Right lobe of liver (tissue), 6 donors: ENCODE data around the gene FNTB. TPM values are rescaled to one million over a fixed set of nuclear protein-coding genes. Genes with fewer than 3 reads are reported as not detected.
A peak's percentile ranks its signal among the peaks of the same experiment; 100 is the strongest.

ENCODE experiments used
- ATAC-seq, 4 donors: fragments of 200-7000 bp; cut with Tn5 transposase; one replicate each; pipeline ENCODE4 v1.9.1; 2020; ENCODE audit warnings: mild to moderate bottlenecking in 4 of 4, moderate library complexity in 4 of 4
- DNase-seq, 3 donors: peaks; one replicate each; pipeline ENCODE4 v3.0.0-alpha.2; 2020
- H3K27ac ChIP-seq, 3 donors: fragments of 200-600 bp; one replicate each; pipeline ENCODE4 v1.8.0; 2022
- H3K27me3 ChIP-seq, 2 donors: fragments of 200-600 bp; one replicate each; pipeline ENCODE4 v1.8.0; 2022
- H3K36me3 ChIP-seq, 4 donors: fragments of 200-600 bp; sonication (generic) in 1 of 4; one replicate each; pipeline versions ENCODE4 v1.5.1 to v1.8.0; 2017 to 2022; ENCODE audit warnings: control low read depth in 1 of 4
- H3K4me1 ChIP-seq, 4 donors: fragments of 200-600 bp; sonication (generic) in 1 of 4; one replicate each; pipeline versions ENCODE4 v1.5.1 to v1.8.0; 2017 to 2022; ENCODE audit warnings: control low read depth in 1 of 4
- H3K4me3 ChIP-seq, 3 donors: fragments of 200-600 bp; one replicate each; pipeline ENCODE4 v1.8.0; 2022
- H3K9me3 ChIP-seq, 4 donors: fragments of 200-600 bp; sonication (generic) in 1 of 4; one replicate each; pipeline versions ENCODE4 v1.5.1 to v1.8.0; 2017 to 2022; ENCODE audit warnings: control low read depth in 1 of 4
- POLR2A ChIP-seq: fragments of 450-650 bp; IDR thresholded peaks from one replicate; pipeline ENCODE4 v1.6.1; 2017; ENCODE audit warnings: antibody characterized with exemption, mild to moderate bottlenecking
- WGBS: methylation state at CpG from one replicate; pipeline ENCODE4 v1.1.6; 2018; ENCODE audit warnings: low coverage, low lambda C conversion rate; ENCODE audit not compliant: insufficient coverage; ENCODE audit errors: missing lambda C conversion rate; 5-methylcytosine and 5-hydroxymethylcytosine counted together
- intact Hi-C, 2 donors: fragments of 100-400 bp; cut with DNase I; formaldehyde crosslinking; loops; one replicate each; pipeline versions ENCODE4 v1.11.2 to v1.14.1; 2022
- total RNA-seq, 6 experiments: library from RNA; depleted of rRNA in 2 of 6; stranded (reverse); fragments of >200 nt in 2 of 6; fragmentation: NEBNext Ultra II Directional in 3 of 6; extraction: Animal tissue kit (Norgen Biotek cat#: 25700) in 3 of 6; gene quantifications; one replicate each; pipeline versions ENCODE4 v1.1.0 to v1.2.4, GENCODE V29; 2016 to 2023
- TF ChIP-seq, protein P1 (sequence below), 4 donors: fragments of 200-600 bp in 3 of 4; fragments of 450-650 bp in 1 of 4; IDR thresholded peaks; one replicate each; pipeline versions ENCODE4 v1.5.1 to v1.8.0; 2016 to 2022; ENCODE audit warnings: antibody characterized with exemption in 4 of 4, mild to moderate bottlenecking in 2 of 4
- donor health status: DM: no; HTN: yes; CAD: no.
- donor health status: DM: no; HTN: no; CAD: no.
- donor health status: DM: no; HTN: no; CAD: no.
- donor health status: DM: no; HTN: yes; CAD: no.
- donor health status: DM: no; HTN: yes; CAD: no.

Gene FNTB
- total RNA-seq, 6 experiments from 2014 or later: 6.1 to 19.2 (median 9.0) TPM

DNA sequence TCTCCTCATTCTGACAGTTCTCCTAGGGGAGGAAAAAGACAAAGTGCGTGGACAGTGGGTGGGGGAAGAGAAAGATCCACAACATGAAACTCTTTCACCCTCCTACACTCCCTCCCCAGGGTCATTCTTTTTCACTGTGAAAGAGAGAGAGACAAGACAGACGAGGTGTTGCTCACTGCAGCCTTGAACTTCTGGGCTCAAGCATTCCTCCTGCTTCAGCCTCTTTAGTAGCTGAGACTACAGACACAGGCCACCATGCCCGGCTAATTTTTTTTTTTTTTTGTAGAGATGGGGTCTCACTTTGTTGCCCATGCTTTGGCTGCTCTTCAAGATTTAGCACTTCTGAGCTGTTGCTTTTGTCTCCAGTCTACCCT, 46.9 kb upstream of the FNTB start:
- peaks cover 0 to 53% (median 18%) of the 10 kb centered on the region in 4 donors for H3K4me1 ChIP-seq
- H3K4me3 ChIP-seq: peak overlapping the region in 1 of 3 donors; percentile 89
- H3K27me3 ChIP-seq: no peaks in the 10 kb centered on the region
- no peak for ATAC-seq
- TF ChIP-seq POLR2A: no peak
- TF ChIP-seq, protein P1, sequence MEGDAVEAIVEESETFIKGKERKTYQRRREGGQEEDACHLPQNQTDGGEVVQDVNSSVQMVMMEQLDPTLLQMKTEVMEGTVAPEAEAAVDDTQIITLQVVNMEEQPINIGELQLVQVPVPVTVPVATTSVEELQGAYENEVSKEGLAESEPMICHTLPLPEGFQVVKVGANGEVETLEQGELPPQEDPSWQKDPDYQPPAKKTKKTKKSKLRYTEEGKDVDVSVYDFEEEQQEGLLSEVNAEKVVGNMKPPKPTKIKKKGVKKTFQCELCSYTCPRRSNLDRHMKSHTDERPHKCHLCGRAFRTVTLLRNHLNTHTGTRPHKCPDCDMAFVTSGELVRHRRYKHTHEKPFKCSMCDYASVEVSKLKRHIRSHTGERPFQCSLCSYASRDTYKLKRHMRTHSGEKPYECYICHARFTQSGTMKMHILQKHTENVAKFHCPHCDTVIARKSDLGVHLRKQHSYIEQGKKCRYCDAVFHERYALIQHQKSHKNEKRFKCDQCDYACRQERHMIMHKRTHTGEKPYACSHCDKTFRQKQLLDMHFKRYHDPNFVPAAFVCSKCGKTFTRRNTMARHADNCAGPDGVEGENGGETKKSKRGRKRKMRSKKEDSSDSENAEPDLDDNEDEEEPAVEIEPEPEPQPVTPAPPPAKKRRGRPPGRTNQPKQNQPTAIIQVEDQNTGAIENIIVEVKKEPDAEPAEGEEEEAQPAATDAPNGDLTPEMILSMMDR (IDR thresholded peaks at IDR 0.05): no peak
- peak overlapping the region in 1 of 3 donors; percentile 63 for H3K27ac ChIP-seq
- no peak for DNase-seq
- 73% methylated on average over 2 of the region's 3 CpGs for WGBS
- peaks cover 0 to 25% (median 0%) of the 10 kb centered on the region in 4 donors for H3K36me3 ChIP-seq
- intact Hi-C loops: no loop called here
- no peaks in the 10 kb centered on the region for H3K9me3 ChIP-seq

DNA sequence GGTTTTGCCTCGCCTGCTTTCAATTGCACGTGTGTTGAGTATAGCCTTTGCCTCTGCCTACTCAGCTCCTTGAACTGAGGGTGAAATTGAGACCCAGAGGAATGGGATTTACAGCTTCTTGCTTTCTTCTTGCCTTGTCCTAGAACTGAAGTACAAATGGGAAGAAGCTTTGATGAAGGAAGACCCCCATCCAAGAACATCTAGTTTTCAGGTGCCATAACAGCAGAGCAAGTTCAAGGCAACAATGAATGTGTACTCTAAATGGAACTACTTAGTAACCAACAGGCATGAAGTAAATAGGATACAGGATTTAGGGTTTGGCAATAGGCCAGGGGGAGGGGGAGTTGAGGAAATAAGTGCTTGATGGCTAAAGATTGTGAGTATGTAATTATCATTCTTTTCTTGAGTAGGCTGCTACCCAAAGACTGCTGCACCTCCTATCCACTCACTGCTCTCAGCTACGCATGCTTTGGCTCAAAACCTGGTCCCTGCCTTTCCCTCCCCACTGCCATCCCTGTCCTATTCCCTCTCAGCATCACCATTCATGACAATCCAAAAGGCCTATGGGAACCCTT, 46.3 kb upstream of the FNTB start:
- H3K27ac ChIP-seq: peak overlapping the region in 1 of 3 donors; percentile 63
- WGBS: 100% methylated on average over 2 of the region's 3 CpGs
- TF ChIP-seq, protein P1 (IDR thresholded peaks at IDR 0.05): no peak
- TF ChIP-seq POLR2A: no peak

DNA sequence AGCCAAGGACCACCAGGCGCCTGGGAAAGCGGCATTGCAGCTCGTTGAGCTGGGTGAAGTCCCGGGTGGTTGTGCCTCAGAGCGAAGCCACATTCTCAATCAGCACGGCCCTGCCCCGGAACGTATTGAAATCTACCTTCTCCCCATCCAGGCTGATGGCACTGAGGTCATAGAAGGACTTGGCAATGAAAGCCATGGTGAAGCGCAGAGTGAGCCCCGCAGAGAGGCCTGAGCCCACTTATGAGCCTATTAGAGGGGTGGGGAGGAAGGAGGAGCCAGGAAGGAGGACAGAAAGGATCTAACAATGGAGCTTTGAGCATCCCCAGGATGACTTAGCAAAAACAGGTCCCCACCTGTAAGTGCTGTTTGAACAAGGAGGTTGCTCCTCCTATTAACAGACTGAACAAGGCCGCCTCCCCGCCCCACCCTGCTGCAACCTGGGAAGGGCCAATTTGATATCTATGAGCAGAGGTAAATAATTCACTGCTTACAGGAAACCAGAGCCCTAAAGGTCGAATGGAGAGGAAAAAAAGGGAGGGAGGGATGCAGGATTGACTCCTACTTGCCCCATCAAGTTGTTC, 44.1 kb upstream of the FNTB start, which contains the start of gene GPX2:
GPX2 (minus strand) TSS at position 215 of the 581 bp plus-strand sequence; CDS start at position 196, 19 bp downstream.
- Histone ChIP-seq H3K27ac (peak within 1 kb of the TSS; percentile 26 to 63 (median 32)), H3K36me3 (peaks cover 0 to 25% (median 0%) of the 10 kb centered on the region in 4 donors), H3K27me3 (no peaks in the 10 kb centered on the region), H3K4me3 (peak within 1 kb of the TSS; percentile 34 to 89 (median 58)), H3K4me1 (peaks cover 0 to 61% (median 18%) of the 10 kb centered on the region in 4 donors), H3K9me3 (no peaks in the 10 kb centered on the region)
- WGBS: 52% methylated on average over 10 of the region's 13 CpGs
- peak; percentile 77 to 88 (median 80) for ATAC-seq
- DNase-seq: peak; percentile 87 to 94 (median 93)
- intact Hi-C loops: no loop called here
- TF ChIP-seq POLR2A: peak; percentile 65
- TF ChIP-seq, protein P1 (IDR thresholded peaks at IDR 0.05): no peak

More for the DNA sequence above, 46.3 kb upstream of the FNTB start:
- no peak for ATAC-seq
- Histone ChIP-seq H3K36me3 (peaks cover 0 to 25% (median 0%) of the 10 kb centered on the region in 4 donors), H3K9me3 (no peaks in the 10 kb centered on the region), H3K27me3 (no peaks in the 10 kb centered on the region), H3K4me1 (peaks cover 0 to 56% (median 18%) of the 10 kb centered on the region in 4 donors), H3K4me3 (peak overlapping the region; percentile 34 to 89 (median 58))
- intact Hi-C loops: no loop called here
- peak in 1 of 3 donors; percentile 22 for DNase-seq

DNA sequence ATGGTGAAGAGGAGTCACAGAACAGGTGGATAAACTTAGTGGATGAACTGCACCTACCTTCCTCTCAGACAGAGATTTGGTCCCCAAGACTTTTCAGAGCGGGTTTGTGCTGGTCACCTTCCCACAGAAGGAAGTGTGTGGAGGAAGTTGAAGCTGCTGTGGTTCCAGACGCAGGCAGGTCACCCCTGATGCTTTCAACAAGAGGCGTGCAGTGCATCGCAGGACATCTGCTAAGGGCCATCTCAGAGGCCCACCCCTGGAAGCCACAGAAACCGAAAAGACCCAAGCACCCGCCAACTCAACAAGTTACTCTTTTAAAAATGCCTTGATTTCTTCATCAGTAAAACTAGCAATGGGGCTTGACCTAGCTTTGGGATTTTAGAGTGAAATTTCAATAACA, 43.1 kb upstream of the FNTB start:
- TF ChIP-seq, protein P1 (IDR thresholded peaks at IDR 0.05): no peak
- TF ChIP-seq POLR2A: no peak
- intact Hi-C loops: no loop called here
- 76% methylated on average over 5 of the region's 6 CpGs for WGBS
- peak in 1 of 3 donors; percentile 36 for DNase-seq
- H3K4me1 ChIP-seq: peaks cover 0 to 60% (median 18%) of the 10 kb centered on the region in 4 donors
- peak overlapping the region in 1 of 3 donors; percentile 60 for H3K27ac ChIP-seq
- no peak for ATAC-seq
- H3K36me3 ChIP-seq: peaks cover 0 to 25% (median 0%) of the 10 kb centered on the region in 4 donors
- no peaks in the 10 kb centered on the region for H3K27me3 ChIP-seq
- no peaks in the 10 kb centered on the region for H3K9me3 ChIP-seq
- H3K4me3 ChIP-seq: no peak overlapping the region
